Loucy (cell line): ENCODE data around the gene PPP6C.

ENCODE experiments used
- CTCF ChIP-seq: fragments of 200-600 bp; sonication (generic); conservative IDR thresholded peaks from 2 replicates; pipeline ENCODE4 v1.5.1; 2014; ENCODE audit warnings: mild to moderate bottlenecking, antibody characterized with exemption, low read length
- EZH2phosphoT487 ChIP-seq: fragments of 200-600 bp; IDR thresholded peaks from 2 replicates; pipeline ENCODE4 v1.6.1; 2018; ENCODE audit warnings: antibody characterized with exemption, mild to moderate bottlenecking, moderate library complexity, borderline replicate concordance

- no peak for TF ChIP-seq CTCF
- TF ChIP-seq EZH2phosphoT487: no peak
Measured at GRCh38 chr9:125166762-125167161, 22.8 kb downstream of the PPP6C start.
